GM12874 (cell line): Measurements from ENCODE around the gene TNPO1.

Experiments
- CTCF ChIP-seq: IDR thresholded peaks from 2 replicates; pipeline ENCODE4 v1.5.1; 2011; ENCODE audit warnings: low read depth, mild to moderate bottlenecking, control low read depth, low read length, moderate library complexity; ENCODE audit not compliant: insufficient read depth

TNPO1 gene

GRCh38 chr5:72785801-72786200, 30.7 kb upstream of the TNPO1 start:
- no peak for TF ChIP-seq CTCF

- TF ChIP-seq CTCF: no peak
Measured at GRCh38 chr5:72786676-72787075, 29.8 kb upstream of the TNPO1 start.

- TF ChIP-seq CTCF: no peak
Measured at GRCh38 chr5:72788866-72789505, 27.5 kb upstream of the TNPO1 start.

GRCh38 chr5:72790186-72790585, 26.3 kb upstream of the TNPO1 start:
- no peak for TF ChIP-seq CTCF

GRCh38 chr5:72796001-72796400, 20.5 kb upstream of the TNPO1 start:
- no peak for TF ChIP-seq CTCF

GRCh38 chr5:72799721-72800120, 16.7 kb upstream of the TNPO1 start:
- TF ChIP-seq CTCF: no peak

GRCh38 chr5:72811849-72812248, 4.6 kb upstream of the TNPO1 start:
- TF ChIP-seq CTCF: no peak
